Spinal cord (tissue), 10 donors: ENCODE results near the gene GRIN3A. TPM values are rescaled to one million over a fixed set of nuclear protein-coding genes. Genes with fewer than 3 reads are reported as not detected.
"Not testable (repeated sequence)": the region's sequence is repeated elsewhere in the genome, so short reads cannot be mapped to it uniquely, and the experiment has no call there.

Source experiments
- DNase-seq, 6 donors: peaks; one replicate each; pipeline versions ENCODE4 v3.0.0 to v3.0.0-alpha.2; 2013 to 2015; ENCODE audit warnings: low spot score in 6 of 6, low read depth in 4 of 6
- H3K27ac ChIP-seq: one replicate; pipeline ENCODE4 v1.5.1; 2013; ENCODE audit warnings: low read depth, low read length, control low read depth
- H3K27me3 ChIP-seq: one replicate; pipeline ENCODE4 v1.6.1; 2013; ENCODE audit warnings: low read length; ENCODE audit not compliant: control insufficient read depth, insufficient read depth
- H3K36me3 ChIP-seq: one replicate; pipeline ENCODE4 v1.6.1; 2013; ENCODE audit warnings: low read length; ENCODE audit not compliant: control insufficient read depth, insufficient read depth
- H3K4me1 ChIP-seq: one replicate; pipeline ENCODE4 v1.6.1; 2013; ENCODE audit warnings: low read length; ENCODE audit not compliant: control insufficient read depth, insufficient read depth
- H3K4me3 ChIP-seq: one replicate; pipeline ENCODE4 v1.5.1; 2013; ENCODE audit warnings: low read depth, low read length, control low read depth
- H3K9me3 ChIP-seq: one replicate; pipeline ENCODE4 v1.6.1; 2013; ENCODE audit warnings: low read length; ENCODE audit not compliant: control insufficient read depth, insufficient read depth
- WGBS: methylation state at CpG from one replicate; pipeline ENCODE4 v1.1.5; 2013; ENCODE audit warnings: missing lambda C conversion rate; ENCODE audit not compliant: insufficient coverage; 5-methylcytosine and 5-hydroxymethylcytosine counted together
- polyA plus RNA-seq, 2 donors: library from polyadenylated mRNA; unstranded; fragments of 120-200 nt; gene quantifications; one replicate each; pipeline ENCODE4 v1.2.1, GENCODE V29; 2013; ENCODE audit not compliant: insufficient read length in 2 of 2
- total RNA-seq, 2 donors: library from RNA; depleted of rRNA in 1 of 2; stranded (reverse); fragments of 120-200 nt in 1 of 2; fragments of >200 nt in 1 of 2; gene quantifications; one replicate each; pipeline versions ENCODE4 v1.2.3 to v1.2.4, GENCODE V29; 2013 to 2014
- donor health status: healthy.

The GRIN3A gene
- total and polyA plus RNA-seq, 4 donors: 8.5 to 27.2 (median 20.2) TPM

DNA sequence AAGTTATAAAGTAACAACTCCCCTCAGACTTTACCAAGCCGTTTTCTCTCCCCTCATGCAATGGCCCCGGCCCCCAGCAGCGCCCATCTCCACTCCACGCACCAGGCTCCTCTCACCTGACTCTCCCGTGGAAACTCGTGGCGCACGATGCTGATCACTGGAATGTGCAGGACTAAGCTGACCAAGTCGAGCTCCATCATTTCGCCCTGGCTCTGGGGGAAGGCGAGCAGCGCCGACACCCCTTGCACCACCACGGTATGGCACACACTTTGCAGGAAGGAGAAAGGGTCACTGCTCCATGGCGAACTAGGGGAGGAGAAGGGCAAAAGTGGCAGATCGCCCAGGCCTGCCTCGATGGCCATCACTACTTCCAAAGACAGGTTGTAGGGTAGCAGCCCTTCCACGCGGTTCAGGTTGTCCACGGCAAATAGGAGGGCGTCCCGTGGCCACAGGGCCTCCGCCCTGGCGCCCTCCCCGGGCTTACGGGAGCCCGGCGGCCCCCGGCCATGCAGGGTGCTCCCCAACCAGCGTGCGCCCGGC is 1.2 kb downstream of the GRIN3A start:
- 5% methylated on average over 27 of the region's 32 CpGs for WGBS

GRCh38 chr9:101736717-101737116 is 1.7 kb downstream of the GRIN3A start:
- whole genome bisulfite sequencing: 5% methylated on average over 14 of the region's 14 CpGs
- H3K27ac ChIP-seq: no peak overlapping the region

More for the DNA sequence above, 1.2 kb downstream of the GRIN3A start:
- H3K4me3 ChIP-seq: peak overlapping the region; percentile 65
- H3K36me3 ChIP-seq: no peaks in the 10 kb centered on the region
- no peak overlapping the region for H3K27ac ChIP-seq
- H3K4me1 ChIP-seq: peaks cover 17% of the 10 kb centered on the region
- peak in 2 of 6 donors; percentile 17 to 63 for DNase-seq
- H3K9me3 ChIP-seq: no peaks in the 10 kb centered on the region
- H3K27me3 ChIP-seq: peaks cover 29% of the 10 kb centered on the region

GRCh38 chr9:101731429-101731828 is 7.0 kb downstream of the GRIN3A start:
- Histone ChIP-seq H3K36me3 (no peaks in the 10 kb centered on the region), H3K4me3 (no peak overlapping the region), H3K27me3 (peaks cover 5% of the 10 kb centered on the region), H3K27ac (no peak overlapping the region), H3K4me1 (no peaks in the 10 kb centered on the region), H3K9me3 (no peaks in the 10 kb centered on the region)
- no CpG with 5 or more reads among the region's 1 CpG for WGBS
- DNase-seq: no peak

More at GRCh38 chr9:101736717-101737116, 1.7 kb downstream of the GRIN3A start:
- Histone ChIP-seq H3K36me3 (no peaks in the 10 kb centered on the region), H3K9me3 (no peaks in the 10 kb centered on the region), H3K4me3 (peak overlapping the region; percentile 65), H3K27me3 (peaks cover 29% of the 10 kb centered on the region), H3K4me1 (peaks cover 17% of the 10 kb centered on the region)
- peak in 2 of 6 donors; percentile 54 to 66 for DNase-seq

DNA sequence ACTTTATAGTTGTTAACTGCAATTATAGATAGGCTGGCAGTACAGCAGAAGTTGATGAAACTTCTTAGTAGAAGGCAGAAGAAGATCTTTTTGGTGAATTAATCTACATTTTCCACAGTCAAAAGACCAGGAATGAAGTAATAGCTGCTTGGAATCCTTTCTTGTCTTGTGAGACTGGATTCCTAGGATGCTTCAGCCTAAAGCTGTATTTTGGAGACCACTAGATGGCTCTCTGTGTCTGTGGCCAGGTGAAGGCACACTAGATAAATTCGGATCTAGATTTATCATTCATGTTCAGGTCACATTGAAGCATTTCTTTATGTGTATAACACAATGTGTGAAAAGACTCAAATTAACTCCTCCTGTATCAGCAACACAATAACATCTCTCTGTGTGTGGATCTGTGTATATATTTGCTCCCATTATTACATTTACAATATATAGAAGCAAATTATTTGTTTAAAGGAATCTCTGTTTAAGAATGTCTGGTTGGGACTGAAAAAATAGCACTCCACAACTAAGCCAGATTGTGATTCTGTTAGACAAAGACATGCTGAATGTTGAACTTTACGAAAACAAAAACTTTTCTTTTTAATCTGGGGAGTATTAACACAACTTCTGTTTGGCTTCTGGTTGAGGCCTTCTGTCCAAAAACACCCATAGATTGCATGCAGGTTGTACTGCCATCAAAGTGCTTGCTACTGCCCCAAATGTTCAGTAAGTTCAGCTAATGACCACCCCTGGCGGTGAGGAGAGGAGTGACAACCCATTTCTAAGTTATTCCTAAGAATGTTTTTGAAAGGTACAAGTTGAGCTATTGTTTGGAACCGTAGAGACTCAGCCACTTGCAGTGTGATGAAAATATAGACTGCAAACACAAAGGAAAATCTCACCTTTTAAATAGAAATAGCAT is 10.6 kb downstream of the GRIN3A start:
- Histone ChIP-seq H3K27ac (no peak overlapping the region), H3K4me3 (no peak overlapping the region), H3K4me1 (no peaks in the 10 kb centered on the region), H3K27me3 (no peaks in the 10 kb centered on the region), H3K9me3 (no peaks in the 10 kb centered on the region), H3K36me3 (no peaks in the 10 kb centered on the region)
- WGBS: no CpG with 5 or more reads among the region's 4 CpGs
- peak in 2 of 6 donors; percentile 72 to 91 for DNase-seq

- not testable (repeated sequence) for H3K27ac ChIP-seq, DNase-seq
Measured at GRCh38 chr9:101724271-101724670, 14.2 kb downstream of the GRIN3A start.

GRCh38 chr9:101718192-101718591 is 20.3 kb downstream of the GRIN3A start:
- no peak for DNase-seq
- Histone ChIP-seq H3K27ac (no peak overlapping the region), H3K9me3 (no peaks in the 10 kb centered on the region), H3K36me3 (no peaks in the 10 kb centered on the region), H3K4me1 (no peaks in the 10 kb centered on the region), H3K27me3 (no peaks in the 10 kb centered on the region), H3K4me3 (no peak overlapping the region)
- WGBS: 91% methylated on average over 1 of the region's 2 CpGs

More at GRCh38 chr9:101724271-101724670, 14.2 kb downstream of the GRIN3A start:
- H3K9me3 ChIP-seq, H3K36me3 ChIP-seq, H3K4me3 ChIP-seq, H3K27me3 ChIP-seq, H3K4me1 ChIP-seq: not testable (repeated sequence)
- 96% methylated on average over 29 of the region's 30 CpGs for WGBS

DNA sequence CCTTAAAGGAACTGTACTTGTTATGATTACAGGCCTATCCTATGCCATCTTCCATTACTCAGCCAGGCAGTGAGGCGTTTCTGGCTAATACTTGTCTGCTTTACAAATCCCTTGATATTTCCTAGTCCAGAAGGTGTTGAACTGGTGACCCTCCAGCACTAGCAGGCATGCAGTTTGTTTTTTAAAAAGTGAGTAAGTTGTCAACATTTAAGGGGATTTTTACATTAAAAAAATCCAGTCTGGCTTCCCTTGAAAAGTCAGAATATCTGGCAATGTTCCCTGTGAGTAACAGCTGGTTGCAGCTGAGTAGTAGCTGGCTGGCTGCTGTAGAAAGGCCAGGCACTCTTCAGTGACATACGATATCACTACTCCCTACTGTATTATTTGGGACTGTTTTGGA is 21.8 kb downstream of the GRIN3A start:
- no peaks in the 10 kb centered on the region for H3K4me1 ChIP-seq
- whole genome bisulfite sequencing: no CpG with 5 or more reads among the region's 2 CpGs

GRCh38 chr9:101711330-101711941 is 27.0 kb downstream of the GRIN3A start:
- Histone ChIP-seq H3K4me1 (no peaks in the 10 kb centered on the region), H3K27ac (no peak overlapping the region), H3K36me3 (no peaks in the 10 kb centered on the region), H3K4me3 (no peak overlapping the region), H3K9me3 (no peaks in the 10 kb centered on the region), H3K27me3 (no peaks in the 10 kb centered on the region)
- no peak for DNase-seq
- WGBS: 81% methylated on average over 8 of the region's 10 CpGs

More for the DNA sequence above, 21.8 kb downstream of the GRIN3A start:
- Histone ChIP-seq H3K36me3 (no peaks in the 10 kb centered on the region), H3K27me3 (no peaks in the 10 kb centered on the region), H3K9me3 (no peaks in the 10 kb centered on the region), H3K4me3 (no peak overlapping the region), H3K27ac (no peak overlapping the region)
- DNase-seq: peak in 1 of 6 donors; percentile 48

DNA sequence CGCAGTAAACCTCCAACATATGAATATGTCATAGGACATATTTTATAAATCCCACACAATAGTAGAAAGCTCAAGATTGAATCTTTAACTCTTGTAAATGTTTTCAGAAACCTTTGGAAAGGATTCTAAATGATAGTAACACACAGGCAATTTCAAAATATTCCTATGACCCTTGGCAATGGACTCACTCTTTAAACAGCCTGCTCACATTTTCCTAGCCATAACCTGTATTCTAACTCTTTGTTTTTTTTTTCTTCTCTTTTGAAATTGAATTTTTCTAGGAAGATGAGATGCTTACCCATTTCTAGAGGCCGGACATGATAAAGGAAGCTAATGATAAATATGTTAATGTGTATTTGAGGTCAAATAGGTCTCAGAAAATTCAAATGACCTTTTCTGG is 29.6 kb downstream of the GRIN3A start:
- Histone ChIP-seq H3K27me3 (no peaks in the 10 kb centered on the region), H3K36me3 (no peaks in the 10 kb centered on the region), H3K4me1 (peaks cover 9% of the 10 kb centered on the region), H3K27ac (no peak overlapping the region), H3K9me3 (no peaks in the 10 kb centered on the region), H3K4me3 (no peak overlapping the region)
- no peak for DNase-seq
- no CpG with 5 or more reads among the region's 2 CpGs for WGBS
